Inflammatory macrophage treated with lipopolysaccharide for 1 hour (primary cell): Measurements from ENCODE around the gene BORA.
"Not testable (repeated sequence)": the region's sequence is repeated elsewhere in the genome, so short reads cannot be mapped to it uniquely, and the experiment has no call there.

ENCODE experiments used
- DNase-seq, 2 donors: peaks; one replicate each; pipeline ENCODE4 v3.0.0-alpha.2; 2020 to 2022

BORA gene

DNA sequence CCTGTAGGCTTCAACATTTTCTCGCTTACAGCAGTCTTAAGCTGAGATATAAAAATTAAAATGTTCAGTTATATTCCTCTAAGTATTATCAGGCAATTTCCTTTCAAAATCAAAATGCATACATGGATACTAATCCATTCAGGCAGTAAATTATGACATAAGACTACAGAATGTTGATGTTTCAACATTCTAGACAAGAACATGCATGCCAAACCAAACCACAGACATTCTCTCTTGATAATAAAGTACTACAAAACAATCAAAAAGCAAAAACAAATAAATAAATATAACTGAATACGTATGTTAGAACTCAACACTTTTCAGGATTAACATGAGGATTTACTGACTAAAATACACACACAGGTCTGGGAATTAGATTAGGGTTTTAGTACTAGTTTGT, 46.3 kb downstream of the BORA start:
- no peak for DNase-seq

DNA sequence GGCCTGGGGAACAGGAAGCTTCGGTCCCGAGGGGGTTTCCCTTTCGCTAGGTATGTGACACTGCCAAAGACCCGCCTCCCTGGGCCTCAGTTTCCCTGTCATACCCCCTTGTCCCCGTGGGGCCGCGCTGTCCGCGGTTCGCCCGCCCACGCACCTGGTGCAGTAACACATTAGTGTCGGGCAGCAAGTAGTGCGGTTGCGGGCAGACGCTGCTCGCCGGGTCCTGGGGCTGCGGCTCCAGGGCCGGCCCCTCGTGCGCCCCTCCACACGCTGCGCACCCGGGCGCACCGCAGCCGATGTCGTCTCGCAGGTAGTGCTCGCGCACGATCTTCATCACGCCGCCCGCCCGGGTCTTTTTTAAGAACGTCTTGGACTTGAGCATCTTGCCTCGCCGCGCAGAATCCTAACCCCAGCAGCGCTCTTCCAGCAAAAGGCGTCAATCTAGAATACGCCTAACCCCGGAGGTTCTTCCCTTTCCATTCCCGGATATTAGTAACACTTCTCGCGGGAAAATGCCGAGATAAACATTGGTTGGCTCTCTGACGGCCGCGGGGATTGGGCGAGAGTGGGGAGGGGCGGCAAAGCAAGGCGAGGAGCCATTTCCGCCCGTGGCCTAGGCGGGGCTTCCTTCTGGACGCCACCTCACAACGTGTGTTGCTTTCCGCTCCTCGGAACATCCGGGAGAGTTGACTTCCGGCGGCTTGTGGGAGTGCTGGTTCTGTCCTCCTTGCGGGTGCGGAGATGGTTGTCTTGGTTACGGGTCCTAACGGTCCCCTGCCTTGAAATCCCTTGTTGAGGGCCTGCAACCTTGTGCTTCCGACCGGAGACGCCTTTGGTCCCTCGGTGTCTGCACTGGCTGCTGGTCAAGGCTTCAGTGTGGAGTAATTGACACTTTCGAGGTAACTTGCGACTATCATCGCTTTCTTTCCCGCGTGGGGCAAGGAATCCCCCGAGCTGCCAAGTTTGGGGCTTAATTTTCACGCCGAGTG, 54.0 kb downstream of the BORA start, which contains the start of the genes DIS3 and PIBF1:
DIS3 (minus strand) TSS at position 450 of the 989 bp plus-strand sequence; CDS start at position 382, 68 bp downstream.
PIBF1 (plus strand) TSS at position 683 of the 989 bp plus-strand sequence. CDS start 1,337 bp downstream, outside the sequence.
- peak; percentile 99 for DNase-seq

DNA sequence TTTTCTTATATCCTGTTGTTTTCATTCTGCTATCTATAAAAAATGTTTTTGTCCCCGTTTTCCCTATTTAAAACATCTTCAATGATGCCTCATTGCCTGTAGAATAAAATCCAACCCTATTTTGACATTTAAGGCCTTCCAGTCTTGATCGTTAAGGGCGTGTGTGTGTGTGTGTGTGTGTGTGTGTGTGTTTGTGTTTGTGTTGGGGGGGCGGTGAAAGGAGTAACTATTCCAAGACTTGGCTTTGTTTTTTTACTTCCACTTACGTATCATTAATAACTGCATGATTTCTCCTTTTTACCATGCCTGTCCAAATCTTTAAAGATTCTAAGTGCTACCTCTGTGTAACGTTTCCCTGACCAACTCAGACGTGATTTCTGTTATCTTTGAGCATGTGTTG, 55.0 kb downstream of the BORA start:
- DNase-seq, result peak in 1 of 2 donors; percentile 15

GRCh38 chr13:72784679-72785078, 57.0 kb downstream of the BORA start:
- not testable (repeated sequence) for DNase-seq

DNA sequence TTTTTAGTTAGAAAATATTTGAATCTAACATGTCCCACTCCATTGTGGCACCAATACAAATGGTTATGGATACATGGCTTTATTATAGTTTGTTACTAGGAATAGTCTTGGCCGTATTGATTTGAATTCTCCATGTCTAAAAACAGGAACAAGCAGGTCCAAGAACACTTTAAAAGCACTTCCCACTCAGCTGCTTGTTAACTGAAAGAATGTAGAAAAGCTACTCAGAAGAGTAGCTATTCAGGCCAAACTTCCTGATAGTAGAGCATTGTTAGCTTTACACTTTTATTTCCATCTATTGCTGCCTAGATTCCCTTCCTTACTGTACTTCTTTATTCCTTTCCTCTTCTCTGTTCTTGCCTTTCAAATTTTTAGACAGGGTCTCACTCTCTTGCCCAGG, 61.1 kb downstream of the BORA start:
- peak in 1 of 2 donors; percentile 21 for DNase-seq

- DNase-seq, result no peak
Observed at GRCh38 chr13:72792640-72793039, 64.9 kb downstream of the BORA start.

DNA sequence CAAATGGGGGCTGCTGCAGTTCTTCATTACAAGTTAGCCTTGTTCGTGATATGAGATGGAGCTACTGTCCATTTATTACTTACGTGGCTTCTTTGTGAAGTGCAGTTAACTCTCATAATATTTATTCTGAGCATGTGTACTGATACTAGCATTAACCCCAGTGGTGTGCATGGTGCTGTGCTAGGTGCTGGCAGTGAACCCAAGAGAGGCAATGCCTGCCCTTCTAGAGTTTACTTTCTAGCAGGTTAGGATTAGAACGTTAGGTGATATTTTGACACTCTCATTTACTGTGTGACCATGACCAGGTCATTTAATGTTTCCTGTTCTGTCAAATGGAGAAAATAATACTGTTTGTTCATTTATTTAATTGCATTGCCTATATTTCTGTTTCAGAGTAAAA, 71.1 kb downstream of the BORA start:
- no peak for DNase-seq

- no peak for DNase-seq
Observed at GRCh38 chr13:72804301-72804700, 76.6 kb downstream of the BORA start.
